Astrocyte (in vitro differentiated cells and primary cell): ENCODE data around the gene LYG1. TPM values are rescaled to one million over a fixed set of nuclear protein-coding genes. Genes with fewer than 3 reads are reported as not detected.

Experiments
- DNase-seq: peaks from one replicate; pipeline ENCODE4 v3.0.0-alpha.2; 2010; ENCODE audit warnings: low read depth
- FAIRE-seq: peaks from 2 replicates; lab custom pipeline; 2011; peaks lifted over from hg19 to GRCh38; lab: Jason Lieb, UNC
- H2AFZ ChIP-seq: 2 replicates; pipeline ENCODE4 v1.6.0; 2012; ENCODE audit warnings: low read depth, low read length, inconsistent platforms
- H3K27ac ChIP-seq: 2 replicates; pipeline ENCODE4 v1.5.1; 2011; ENCODE audit warnings: low read depth, low read length, inconsistent platforms
- H3K27me3 ChIP-seq: 2 replicates; pipeline ENCODE4 v1.6.0; 2011; ENCODE audit warnings: low read length, inconsistent platforms; ENCODE audit not compliant: insufficient read depth
- H3K36me3 ChIP-seq: 2 replicates; pipeline ENCODE4 v1.5.1; 2011; ENCODE audit warnings: low read length, inconsistent platforms; ENCODE audit not compliant: insufficient read depth
- H3K4me1 ChIP-seq: 2 replicates; pipeline ENCODE4 v1.5.1; 2011; ENCODE audit warnings: low read length, inconsistent platforms; ENCODE audit not compliant: insufficient read depth
- H3K4me2 ChIP-seq: 2 replicates; pipeline ENCODE4 v1.6.0; 2012; ENCODE audit warnings: low read length, inconsistent platforms
- H3K4me3 ChIP-seq: 2 replicates; pipeline ENCODE4 v1.5.1; 2011; ENCODE audit warnings: low read depth, mild to moderate bottlenecking, low read length, inconsistent platforms; ENCODE audit not compliant: insufficient read depth
- H3K79me2 ChIP-seq: 2 replicates; pipeline ENCODE4 v1.6.0; 2012; ENCODE audit warnings: mild to moderate bottlenecking, low read length, inconsistent platforms; ENCODE audit not compliant: insufficient read depth
- H3K9ac ChIP-seq: 2 replicates; pipeline ENCODE4 v1.6.0; 2012; ENCODE audit warnings: mild to moderate bottlenecking, low read length, inconsistent platforms
- H3K9me3 ChIP-seq: 2 replicates; pipeline ENCODE4 v1.5.1; 2012; ENCODE audit warnings: low read depth, mild to moderate bottlenecking, low read length, inconsistent platforms; ENCODE audit not compliant: insufficient read depth
- H4K20me1 ChIP-seq: 2 replicates; pipeline ENCODE4 v1.6.0; 2012; ENCODE audit warnings: low read length, inconsistent platforms; ENCODE audit not compliant: insufficient read depth
- H3K27ac Mint-ChIP-seq: one replicate; pipeline ENCODE4 v1.8.0; 2021; ENCODE audit warnings: mild to moderate bottlenecking, mixed read lengths; ENCODE audit not compliant: unreplicated experiment
- H3K27me3 Mint-ChIP-seq: one replicate; pipeline ENCODE4 v1.8.0; 2021; ENCODE audit warnings: low read depth, mixed read lengths; ENCODE audit not compliant: unreplicated experiment
- H3K36me3 Mint-ChIP-seq: one replicate; pipeline ENCODE4 v1.8.0; 2021; ENCODE audit warnings: low read depth, mixed read lengths; ENCODE audit not compliant: unreplicated experiment
- H3K4me1 Mint-ChIP-seq: one replicate; pipeline ENCODE4 v1.8.0; 2021; ENCODE audit warnings: low read depth, mixed read lengths; ENCODE audit not compliant: unreplicated experiment
- H3K4me3 Mint-ChIP-seq: one replicate; pipeline ENCODE4 v1.8.0; 2021; ENCODE audit warnings: mild to moderate bottlenecking, moderate library complexity, mixed read lengths; ENCODE audit not compliant: unreplicated experiment
- H3K9me3 Mint-ChIP-seq: one replicate; pipeline ENCODE4 v1.8.0; 2021; ENCODE audit warnings: mild to moderate bottlenecking, mixed read lengths; ENCODE audit not compliant: unreplicated experiment
- EZH2 ChIP-seq: IDR thresholded peaks from 2 replicates; pipeline ENCODE4 v1.6.1; 2012; ENCODE audit warnings: mild to moderate bottlenecking, low read length, inconsistent platforms; ENCODE audit not compliant: insufficient read depth
- total RNA-seq: library from RNA; stranded (reverse); gene quantifications from 2 replicates; pipeline ENCODE4 v1.2.1, GENCODE V29; 2021
- TF ChIP-seq, protein P1 (sequence below): IDR thresholded peaks from 2 replicates; pipeline ENCODE4 v1.5.1; 2011; ENCODE audit warnings: low read depth, mild to moderate bottlenecking, inconsistent platforms, low read length, moderate library complexity; ENCODE audit not compliant: insufficient read depth

LYG1 gene
- total RNA-seq, 1 donor from 2014 or later = 1.3 TPM

DNA sequence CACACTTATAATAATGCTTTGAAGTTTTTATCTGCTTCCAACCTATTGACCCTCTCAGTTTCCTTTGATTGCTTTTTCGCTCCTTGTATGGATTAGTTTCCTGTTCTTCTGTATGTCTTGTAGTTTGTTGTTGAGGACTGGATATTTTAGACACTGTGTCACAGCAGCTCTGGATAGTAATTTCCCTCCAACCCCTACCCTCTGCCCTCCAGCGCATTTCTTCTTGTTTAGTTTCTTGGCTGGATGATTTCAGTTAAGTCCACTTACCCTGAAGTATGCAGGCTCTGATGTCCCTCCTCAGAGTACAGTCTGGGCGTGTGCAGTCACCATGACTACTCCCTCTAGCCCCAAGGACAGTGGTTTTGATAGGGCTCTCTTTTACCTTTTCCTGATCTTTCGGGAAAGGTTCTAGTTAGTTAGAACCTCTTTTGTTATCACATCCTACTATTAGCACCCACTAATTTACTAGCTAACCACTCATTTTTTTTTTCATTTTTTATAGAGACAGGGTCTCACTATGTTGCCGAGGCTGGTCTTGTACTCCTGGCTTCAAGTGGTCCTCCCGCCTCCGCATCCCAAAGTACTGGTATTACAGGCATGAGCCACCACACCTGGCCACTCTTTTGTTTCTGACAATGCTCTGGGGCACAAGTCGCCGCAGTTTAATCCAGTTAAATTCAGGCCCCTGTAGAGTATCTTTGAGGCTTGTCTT, 16.3 kb upstream of the LYG1 start:
- DNase-seq = no peak
- Histone ChIP-seq H3K27ac (no peak overlapping the region), H3K27me3 (no peaks in the 10 kb centered on the region), H3K4me1 (no peaks in the 10 kb centered on the region), H2AFZ (no peak overlapping the region), H3K36me3 (peaks cover 26% of the 10 kb centered on the region), H3K9ac (no peak overlapping the region), H3K9me3 (no peaks in the 10 kb centered on the region), H3K4me3 (no peak overlapping the region), H3K4me2 (no peak overlapping the region), H4K20me1 (peaks cover 10% of the 10 kb centered on the region), H3K79me2 (peaks cover 3% of the 10 kb centered on the region)
- Mint-ChIP-seq H3K4me3 (no peak overlapping the region), H3K9me3 (no peaks in the 10 kb centered on the region), H3K27ac (no peak overlapping the region), H3K27me3 (no peaks in the 10 kb centered on the region), H3K36me3 (peaks cover 16% of the 10 kb centered on the region), H3K4me1 (no peaks in the 10 kb centered on the region)
- TF ChIP-seq, protein P1, sequence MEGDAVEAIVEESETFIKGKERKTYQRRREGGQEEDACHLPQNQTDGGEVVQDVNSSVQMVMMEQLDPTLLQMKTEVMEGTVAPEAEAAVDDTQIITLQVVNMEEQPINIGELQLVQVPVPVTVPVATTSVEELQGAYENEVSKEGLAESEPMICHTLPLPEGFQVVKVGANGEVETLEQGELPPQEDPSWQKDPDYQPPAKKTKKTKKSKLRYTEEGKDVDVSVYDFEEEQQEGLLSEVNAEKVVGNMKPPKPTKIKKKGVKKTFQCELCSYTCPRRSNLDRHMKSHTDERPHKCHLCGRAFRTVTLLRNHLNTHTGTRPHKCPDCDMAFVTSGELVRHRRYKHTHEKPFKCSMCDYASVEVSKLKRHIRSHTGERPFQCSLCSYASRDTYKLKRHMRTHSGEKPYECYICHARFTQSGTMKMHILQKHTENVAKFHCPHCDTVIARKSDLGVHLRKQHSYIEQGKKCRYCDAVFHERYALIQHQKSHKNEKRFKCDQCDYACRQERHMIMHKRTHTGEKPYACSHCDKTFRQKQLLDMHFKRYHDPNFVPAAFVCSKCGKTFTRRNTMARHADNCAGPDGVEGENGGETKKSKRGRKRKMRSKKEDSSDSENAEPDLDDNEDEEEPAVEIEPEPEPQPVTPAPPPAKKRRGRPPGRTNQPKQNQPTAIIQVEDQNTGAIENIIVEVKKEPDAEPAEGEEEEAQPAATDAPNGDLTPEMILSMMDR = no peak
- TF ChIP-seq EZH2 = no peak
- FAIRE-seq = no peak

DNA sequence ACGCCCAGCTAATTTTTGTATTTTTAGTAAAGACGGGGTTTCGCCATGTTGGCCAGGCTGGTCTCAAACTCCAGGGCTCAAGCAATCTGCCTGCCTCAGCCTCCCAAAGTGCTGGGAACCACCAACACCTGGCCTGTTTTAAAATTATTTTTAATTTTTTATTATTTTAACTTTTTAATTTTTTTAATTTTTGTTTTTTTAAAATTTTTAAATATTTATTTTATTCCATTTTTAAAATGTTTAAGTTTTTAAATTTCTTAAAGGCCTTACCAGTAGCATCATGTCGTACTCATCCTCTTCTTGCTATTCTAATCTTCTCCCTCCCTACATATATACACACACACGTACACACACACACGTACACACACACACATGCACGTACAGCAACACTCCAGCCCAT, 1.4 kb downstream of the LYG1 start:
- Histone ChIP-seq H3K9ac (no peak overlapping the region), H3K79me2 (no peaks in the 10 kb centered on the region), H3K4me1 (no peaks in the 10 kb centered on the region), H3K9me3 (no peaks in the 10 kb centered on the region), H3K4me3 (no peak overlapping the region), H2AFZ (no peak overlapping the region), H3K27me3 (no peaks in the 10 kb centered on the region), H3K36me3 (no peaks in the 10 kb centered on the region), H3K27ac (no peak overlapping the region), H3K4me2 (no peak overlapping the region), H4K20me1 (no peaks in the 10 kb centered on the region)
- Mint-ChIP-seq H3K4me3 (no peak overlapping the region), H3K27ac (no peak overlapping the region), H3K27me3 (no peaks in the 10 kb centered on the region), H3K4me1 (no peaks in the 10 kb centered on the region), H3K9me3 (no peaks in the 10 kb centered on the region), H3K36me3 (peaks cover 21% of the 10 kb centered on the region)
- no peak for FAIRE-seq
- DNase-seq = no peak
- TF ChIP-seq EZH2 = no peak
- TF ChIP-seq, protein P1 = no peak

DNA sequence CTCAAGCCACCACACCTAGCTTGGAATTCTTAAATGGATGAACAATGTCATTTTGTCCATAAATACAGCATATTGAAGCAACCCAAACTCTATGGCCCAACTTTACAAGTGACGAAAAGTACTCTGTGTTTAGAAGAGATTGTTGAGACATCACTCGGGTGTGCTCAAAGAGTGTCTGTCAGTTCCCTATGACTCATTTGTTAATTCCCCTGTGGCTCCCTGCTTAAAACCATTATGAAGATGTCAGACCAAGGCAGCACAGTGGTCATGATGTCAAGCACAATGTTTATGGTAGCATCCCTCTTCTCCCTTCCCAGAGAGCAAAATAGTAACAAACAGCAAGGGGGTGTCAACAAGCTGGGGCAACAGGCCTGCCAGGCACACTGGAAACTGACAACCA, 3.0 kb downstream of the LYG1 start:
- Mint-ChIP-seq H3K4me1 (no peaks in the 10 kb centered on the region), H3K4me3 (no peak overlapping the region), H3K9me3 (no peaks in the 10 kb centered on the region), H3K27ac (no peak overlapping the region), H3K27me3 (no peaks in the 10 kb centered on the region), H3K36me3 (peaks cover 13% of the 10 kb centered on the region)
- no peak overlapping the region for H2AFZ ChIP-seq
- FAIRE-seq (no peak), DNase-seq (no peak)
- H3K4me2 ChIP-seq = no peak overlapping the region
- H3K4me3 ChIP-seq = no peak overlapping the region
- no peak overlapping the region for H3K27ac ChIP-seq
- H3K27me3 ChIP-seq = no peaks in the 10 kb centered on the region
- H3K79me2 ChIP-seq = no peaks in the 10 kb centered on the region
- H3K9ac ChIP-seq = no peak overlapping the region
- no peaks in the 10 kb centered on the region for H3K36me3 ChIP-seq
- no peaks in the 10 kb centered on the region for H3K4me1 ChIP-seq
- H3K9me3 ChIP-seq = no peaks in the 10 kb centered on the region
- no peak for TF ChIP-seq EZH2
- TF ChIP-seq, protein P1 = no peak
- no peaks in the 10 kb centered on the region for H4K20me1 ChIP-seq
